HCT116 (cell line): ENCODE measurements around the gene CKAP2L.

Experiments
- CTCF ChIP-seq, 3 experiments: fragments of 200-600 bp in 1 of 3; sonication (generic) in 1 of 3; IDR thresholded peaks in 2 of 3; conservative IDR thresholded peaks in 1 of 3; 2 replicates each; pipeline ENCODE4 v1.5.1; 2012 to 2017; ENCODE audit warnings: low read depth in 2 of 3, low read length in 2 of 3, antibody characterized with exemption in 1 of 3, borderline replicate concordance in 1 of 3, control low read depth in 1 of 3, mild to moderate bottlenecking in 1 of 3, mixed read lengths in 1 of 3, mixed run types in 1 of 3, moderate library complexity in 1 of 3; ENCODE audit not compliant: insufficient read depth in 1 of 3
- JUND ChIP-seq: IDR thresholded peaks from 2 replicates; pipeline ENCODE4 v1.6.1; 2012
- POLR2A ChIP-seq: IDR thresholded peaks from 2 replicates; pipeline ENCODE4 v1.7.0; 2011; ENCODE audit warnings: borderline replicate concordance; ENCODE audit not compliant: insufficient read depth, insufficient read length; ENCODE audit errors: extremely low read depth
- POLR2AphosphoS5 ChIP-seq: IDR thresholded peaks from 2 replicates; pipeline ENCODE4 v1.6.1; 2011; ENCODE audit warnings: mild to moderate bottlenecking, low read depth, low read length, moderate library complexity
- SP1 ChIP-seq: IDR thresholded peaks from 2 replicates; pipeline ENCODE4 v1.6.1; 2012; ENCODE audit warnings: low read depth
- SRF ChIP-seq: IDR thresholded peaks from 2 replicates; pipeline ENCODE4 v1.6.1; 2012; ENCODE audit warnings: low read depth
- YY1 ChIP-seq: IDR thresholded peaks from 2 replicates; pipeline ENCODE4 v1.6.1; 2011; ENCODE audit warnings: low read length, low read depth, moderate library complexity, mild to moderate bottlenecking; ENCODE audit not compliant: insufficient replicate concordance; ENCODE audit errors: extremely low read depth
- ZBTB33 ChIP-seq: IDR thresholded peaks from 2 replicates; pipeline ENCODE4 v1.6.1; 2011; ENCODE audit warnings: mild to moderate bottlenecking, low read length, moderate library complexity; ENCODE audit not compliant: insufficient replicate concordance; ENCODE audit errors: extremely low read depth

DNA sequence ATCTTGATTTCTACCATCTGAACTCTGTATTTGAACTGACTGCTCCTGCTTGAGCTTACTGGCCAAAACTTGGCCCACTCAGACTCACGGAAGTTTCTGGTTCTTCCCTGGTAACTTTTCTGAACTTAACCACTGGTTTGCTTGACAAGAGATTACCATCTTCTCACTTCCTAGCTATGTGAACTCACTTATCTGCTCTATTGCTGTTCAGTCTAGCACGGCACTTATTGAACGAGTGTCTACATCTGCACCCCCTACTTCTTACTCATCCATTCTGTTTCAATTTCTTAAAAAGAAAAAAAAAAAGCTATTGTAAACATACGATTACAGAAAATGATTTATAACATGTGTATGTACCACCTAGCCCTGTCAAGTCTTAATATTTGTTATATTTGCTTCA is 9.0 kb downstream of the CKAP2L start:
- TF ChIP-seq CTCF (IDR thresholded peaks at IDR 0.05 in 2 of 3, conservative IDR thresholded peaks at IDR 0.05 in 1 of 3; ENCODE audit: borderline replicate concordance in 1 of 3, insufficient read depth in 1 of 3, low read depth in 2 of 3, low read length in 2 of 3) (no peak), SP1 (no peak), POLR2A (no peak), JUND (no peak), ZBTB33 (no peak), YY1 (no peak), SRF (no peak), POLR2AphosphoS5 (no peak)
